Measurements from ENCODE around the gene SLC9A9.
"Not testable (repeated sequence)": the region's sequence is repeated elsewhere in the genome, so short reads cannot be mapped to it uniquely, and the experiment has no call there.

SLC9A9 gene

GRCh38 chr3:143437405-143437804 is 410.9 kb downstream of the SLC9A9 start:
- no peak for DNase-seq

GRCh38 chr3:143436231-143436930 is 411.9 kb downstream of the SLC9A9 start:
- DNase-seq: no peak

DNA sequence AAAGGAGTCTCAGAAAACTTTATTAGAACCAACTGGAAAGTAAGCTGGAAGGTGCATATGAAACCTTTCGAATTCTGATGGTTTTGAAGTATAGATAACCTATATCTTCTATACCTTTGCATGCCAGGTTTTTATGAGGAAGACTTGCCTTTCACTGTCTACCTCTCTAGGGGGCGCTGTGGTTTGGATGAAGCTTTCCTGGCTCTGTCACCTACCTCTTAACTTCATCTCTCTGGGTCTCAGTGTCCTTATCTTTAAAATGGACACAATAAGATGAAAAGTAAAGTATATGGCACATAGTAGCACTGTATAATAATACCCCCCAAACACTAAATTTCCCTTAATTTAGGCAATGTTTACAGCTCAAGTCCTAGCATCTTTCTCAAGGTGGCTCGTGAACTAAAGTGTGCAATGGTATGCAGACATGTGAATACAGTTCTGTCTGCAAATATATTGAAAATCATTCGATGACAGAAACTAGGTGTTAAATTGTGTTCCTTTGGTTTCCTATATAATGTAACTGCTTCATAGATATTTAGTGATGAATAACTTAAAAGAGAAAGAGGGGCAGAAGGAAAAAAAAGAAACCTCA is 414.4 kb downstream of the SLC9A9 start:
- DNase-seq: no peak

- DNase-seq: not testable (repeated sequence)
Measured at GRCh38 chr3:143431298-143431697, 417.0 kb downstream of the SLC9A9 start.

DNA sequence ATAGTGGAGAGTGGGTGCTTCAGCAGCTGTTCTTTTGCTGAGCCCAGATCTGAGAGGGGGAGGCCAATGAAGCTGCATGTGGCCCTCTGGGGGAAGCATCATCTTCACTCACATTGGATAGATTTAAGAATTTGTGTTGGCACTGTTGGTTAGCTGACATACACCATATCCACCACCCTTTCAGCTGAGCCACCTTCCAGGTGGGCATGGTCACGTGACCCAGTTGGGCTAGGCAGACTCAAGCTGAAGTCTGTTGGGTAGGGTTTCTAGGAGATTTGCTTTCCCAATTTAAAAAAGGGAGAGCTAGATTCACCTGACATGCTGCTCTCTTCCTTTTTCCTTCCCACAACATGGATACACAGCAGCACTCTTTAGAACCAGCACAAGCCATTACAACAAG is 417.7 kb downstream of the SLC9A9 start:
- DNase-seq: no peak

GRCh38 chr3:143429628-143430514 is 418.4 kb downstream of the SLC9A9 start:
- DNase-seq: no peak

- no peak for DNase-seq
Measured at GRCh38 chr3:143428294-143428693, 420.0 kb downstream of the SLC9A9 start.

GRCh38 chr3:143427631-143428030 is 420.6 kb downstream of the SLC9A9 start:
- DNase-seq: peak; percentile 26

GRCh38 chr3:143424874-143425273 is 423.4 kb downstream of the SLC9A9 start:
- no peak for DNase-seq

- DNase-seq: no peak
Measured at GRCh38 chr3:143421556-143421955, 426.7 kb downstream of the SLC9A9 start.

GRCh38 chr3:143419611-143420010 is 428.7 kb downstream of the SLC9A9 start:
- no peak for DNase-seq

GRCh38 chr3:143418391-143418790 is 429.9 kb downstream of the SLC9A9 start:
- DNase-seq: no peak

DNA sequence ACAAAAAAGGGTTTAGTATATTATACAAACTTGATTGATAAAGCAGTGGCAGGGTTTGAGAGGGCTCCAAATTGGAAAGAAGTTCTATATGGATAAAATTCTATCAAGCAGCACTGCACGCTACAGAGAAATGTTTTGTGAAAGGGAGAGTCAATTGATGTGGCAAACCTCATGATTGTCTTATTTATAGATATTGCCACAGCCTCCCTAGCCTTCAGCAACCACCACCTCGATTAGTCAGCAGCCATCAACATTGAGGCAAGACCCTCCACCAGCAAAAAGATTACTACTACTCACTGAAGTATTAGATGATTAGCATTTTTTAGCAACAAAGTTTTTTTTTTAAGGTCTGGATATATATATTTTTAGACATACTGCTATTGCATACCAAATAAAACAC is 432.0 kb downstream of the SLC9A9 start:
- no peak for DNase-seq

DNA sequence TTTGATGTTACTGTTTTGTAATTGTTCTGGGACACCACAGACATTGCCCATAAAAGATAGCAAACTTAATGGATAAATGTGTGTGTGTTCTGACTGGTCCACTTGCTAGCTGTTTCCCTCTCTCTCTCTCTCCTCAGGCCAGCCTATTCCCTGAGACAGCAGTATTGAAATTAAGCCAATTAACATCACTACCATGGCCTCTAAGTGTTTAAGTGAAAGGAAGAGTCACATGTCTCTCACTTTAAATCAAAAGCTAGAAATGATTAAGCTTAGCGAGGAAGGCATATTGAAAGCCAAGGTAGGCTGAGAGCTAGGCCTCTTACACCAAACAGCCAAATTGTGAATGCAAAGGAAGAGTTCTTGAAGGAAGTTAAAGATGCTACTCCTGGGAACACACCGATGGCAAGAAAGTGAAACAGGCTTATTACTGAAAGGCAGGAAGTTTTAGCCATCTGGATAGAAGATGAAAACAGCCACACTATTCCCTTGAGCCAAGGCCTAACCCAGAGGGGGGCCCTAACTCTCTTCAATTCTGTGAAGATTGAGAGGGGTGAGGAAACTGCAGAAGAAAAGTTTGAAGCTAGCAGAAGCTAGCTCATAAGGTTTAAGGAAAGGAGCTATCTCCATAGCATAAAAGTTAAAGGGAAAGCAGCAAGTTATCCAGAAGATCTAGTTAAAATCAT is 433.6 kb downstream of the SLC9A9 start:
- DNase-seq: no peak

GRCh38 chr3:143413372-143413771 is 434.9 kb downstream of the SLC9A9 start:
- no peak for DNase-seq

- DNase-seq: no peak
Measured at GRCh38 chr3:143412084-143412483, 436.2 kb downstream of the SLC9A9 start.

DNA sequence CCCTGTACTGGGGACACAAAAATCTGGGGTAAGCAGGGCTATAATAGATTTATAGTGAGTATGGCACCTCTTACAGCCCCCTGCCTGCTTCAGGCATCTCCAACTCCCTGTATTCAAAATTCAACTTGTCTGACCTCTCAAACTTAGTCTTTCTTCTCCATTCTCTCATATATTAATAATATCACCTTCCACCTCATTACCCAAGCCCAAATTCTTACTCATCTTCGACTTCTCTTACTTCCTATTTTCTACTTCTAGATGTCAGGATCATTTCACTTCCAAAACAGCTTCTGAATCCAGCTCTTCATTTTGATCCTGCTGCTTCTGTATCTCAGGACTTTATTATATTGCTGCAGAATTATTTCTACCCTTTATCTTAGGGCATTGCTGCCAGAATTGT is 438.0 kb downstream of the SLC9A9 start:
- no peak for DNase-seq

- no peak for DNase-seq
Measured at GRCh38 chr3:143408771-143409170, 439.5 kb downstream of the SLC9A9 start.

DNA sequence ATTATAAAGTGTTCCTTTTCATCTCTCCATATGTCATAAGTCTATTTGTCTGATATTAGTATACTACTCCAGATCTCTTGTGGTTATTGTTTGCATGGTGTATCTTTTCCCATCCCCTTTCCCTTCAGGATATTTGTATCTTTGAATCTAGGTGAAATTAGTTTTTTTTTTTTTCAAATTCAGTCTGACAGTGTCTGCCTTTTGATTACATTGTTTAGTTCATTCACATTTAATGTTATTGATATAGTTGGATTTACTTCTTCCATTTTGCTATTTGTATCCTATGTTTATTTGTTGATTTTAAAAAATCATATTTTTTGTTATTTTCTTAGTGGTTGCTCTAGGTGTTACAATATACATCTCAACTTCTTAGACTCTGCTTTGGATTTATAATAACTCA is 445.7 kb downstream of the SLC9A9 start:
- no peak for DNase-seq

- no peak for DNase-seq
Measured at GRCh38 chr3:143396790-143397189, 451.5 kb downstream of the SLC9A9 start.

DNA sequence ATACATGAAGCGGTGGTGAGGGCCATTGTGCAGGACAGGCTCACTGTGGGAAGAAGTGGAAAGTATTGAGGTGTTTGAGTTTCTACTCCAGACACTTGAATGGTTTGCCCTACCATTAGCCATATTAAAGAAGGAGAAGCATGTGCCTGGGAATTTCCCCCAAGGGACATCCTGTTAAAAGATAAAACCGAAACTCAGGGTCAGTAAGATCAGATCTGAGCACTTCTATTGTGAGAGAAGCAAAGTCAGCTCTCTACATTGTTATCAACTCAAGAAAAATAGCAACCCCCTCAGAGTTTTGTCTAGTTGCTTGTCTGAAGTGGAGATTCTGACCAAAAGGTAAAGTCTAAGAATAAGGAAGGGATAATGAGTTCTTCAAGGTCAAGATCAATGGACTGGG is 458.9 kb downstream of the SLC9A9 start:
- no peak for DNase-seq

- no peak for DNase-seq
Measured at GRCh38 chr3:143387425-143387824, 460.8 kb downstream of the SLC9A9 start.

DNA sequence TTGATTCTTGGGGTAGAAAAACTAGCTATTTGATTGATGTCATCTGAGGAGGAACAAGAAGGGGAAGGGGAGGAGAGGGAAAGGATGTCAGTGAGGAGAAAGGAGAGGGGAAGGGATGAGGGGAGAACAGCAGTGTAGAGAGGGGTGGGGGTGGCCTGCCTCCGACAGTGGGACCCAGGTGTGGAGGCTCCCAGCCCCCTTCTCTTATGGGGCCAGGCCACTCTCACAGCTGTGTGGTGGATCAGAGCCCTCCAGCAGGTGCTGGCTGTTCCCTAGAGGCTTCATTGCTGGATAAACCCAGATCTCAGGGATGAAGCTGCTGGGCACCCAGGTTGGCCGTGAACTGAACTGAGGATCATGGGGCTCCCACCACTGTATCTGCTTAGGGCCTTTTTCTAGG is 464.2 kb downstream of the SLC9A9 start:
- DNase-seq: no peak
